Fibroblast of pulmonary artery (primary cell): ENCODE results near the gene PAPPA.

Source experiments
- DNase-seq: peaks from one replicate; pipeline ENCODE4 v3.0.0-alpha.2; 2010; ENCODE audit warnings: low read depth
- H3K4me3 ChIP-seq: replicated peaks from 2 replicates; pipeline ENCODE4 v1.5.1; 2011; ENCODE audit warnings: low read depth, mild to moderate bottlenecking, control low read depth, low read length, moderate library complexity
- TF ChIP-seq, protein P1 (sequence below): IDR thresholded peaks from 2 replicates; pipeline ENCODE4 v1.5.1; 2011; ENCODE audit warnings: mild to moderate bottlenecking, control low read depth, low read length, inconsistent platforms; ENCODE audit errors: missing control alignments

Gene PAPPA

DNA sequence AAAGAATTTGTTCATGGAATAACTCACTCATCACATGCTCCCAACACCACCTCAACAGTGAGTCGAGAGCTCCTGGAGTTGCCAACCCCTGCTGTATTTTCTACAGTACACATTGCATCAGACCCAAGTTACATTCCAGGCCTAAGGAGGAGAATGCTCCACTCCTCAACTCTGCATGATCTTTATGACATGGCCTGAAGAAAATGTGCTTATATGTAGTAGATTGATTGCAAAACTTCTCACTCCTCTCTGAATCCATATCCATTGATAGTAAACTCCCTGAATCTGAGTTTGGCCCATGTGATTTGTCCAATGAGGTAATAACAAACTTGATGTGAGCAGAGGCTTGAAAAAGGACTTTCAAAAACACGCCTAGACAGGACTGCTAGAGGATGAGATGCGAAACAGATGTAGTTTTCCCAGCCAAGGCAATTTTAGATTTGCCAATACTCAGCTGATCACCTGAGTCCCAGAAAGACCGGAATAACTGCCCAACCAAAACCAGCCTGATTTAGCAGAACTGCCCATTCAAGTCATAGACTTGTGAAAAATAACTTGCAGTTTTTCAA is 29.0 kb upstream of the PAPPA start:
- peak; percentile 67 for DNase-seq
- no peak overlapping the region for H3K4me3 ChIP-seq
- TF ChIP-seq, protein P1, sequence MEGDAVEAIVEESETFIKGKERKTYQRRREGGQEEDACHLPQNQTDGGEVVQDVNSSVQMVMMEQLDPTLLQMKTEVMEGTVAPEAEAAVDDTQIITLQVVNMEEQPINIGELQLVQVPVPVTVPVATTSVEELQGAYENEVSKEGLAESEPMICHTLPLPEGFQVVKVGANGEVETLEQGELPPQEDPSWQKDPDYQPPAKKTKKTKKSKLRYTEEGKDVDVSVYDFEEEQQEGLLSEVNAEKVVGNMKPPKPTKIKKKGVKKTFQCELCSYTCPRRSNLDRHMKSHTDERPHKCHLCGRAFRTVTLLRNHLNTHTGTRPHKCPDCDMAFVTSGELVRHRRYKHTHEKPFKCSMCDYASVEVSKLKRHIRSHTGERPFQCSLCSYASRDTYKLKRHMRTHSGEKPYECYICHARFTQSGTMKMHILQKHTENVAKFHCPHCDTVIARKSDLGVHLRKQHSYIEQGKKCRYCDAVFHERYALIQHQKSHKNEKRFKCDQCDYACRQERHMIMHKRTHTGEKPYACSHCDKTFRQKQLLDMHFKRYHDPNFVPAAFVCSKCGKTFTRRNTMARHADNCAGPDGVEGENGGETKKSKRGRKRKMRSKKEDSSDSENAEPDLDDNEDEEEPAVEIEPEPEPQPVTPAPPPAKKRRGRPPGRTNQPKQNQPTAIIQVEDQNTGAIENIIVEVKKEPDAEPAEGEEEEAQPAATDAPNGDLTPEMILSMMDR = no peak

DNA sequence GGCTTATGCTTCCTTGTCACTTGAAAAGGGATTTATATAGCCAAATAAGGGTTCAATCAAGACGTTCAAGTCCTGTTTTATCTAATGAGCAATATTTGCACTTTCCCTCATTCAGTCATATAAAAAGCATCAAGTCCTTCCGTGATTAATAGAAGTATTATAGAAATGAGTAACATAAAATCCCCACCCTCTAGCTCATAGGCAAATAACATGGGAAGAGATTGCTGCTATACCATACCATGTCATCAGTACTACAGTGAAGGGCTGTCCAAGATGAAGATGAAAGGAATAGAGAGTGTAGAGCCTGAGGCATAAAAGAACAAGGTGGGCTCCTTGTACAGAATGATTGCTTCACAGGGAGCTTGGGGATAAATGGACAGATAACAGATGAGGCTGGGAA is 20.4 kb upstream of the PAPPA start:
- DNase-seq = no peak
- TF ChIP-seq, protein P1 = no peak
- H3K4me3 ChIP-seq = no peak overlapping the region

DNA sequence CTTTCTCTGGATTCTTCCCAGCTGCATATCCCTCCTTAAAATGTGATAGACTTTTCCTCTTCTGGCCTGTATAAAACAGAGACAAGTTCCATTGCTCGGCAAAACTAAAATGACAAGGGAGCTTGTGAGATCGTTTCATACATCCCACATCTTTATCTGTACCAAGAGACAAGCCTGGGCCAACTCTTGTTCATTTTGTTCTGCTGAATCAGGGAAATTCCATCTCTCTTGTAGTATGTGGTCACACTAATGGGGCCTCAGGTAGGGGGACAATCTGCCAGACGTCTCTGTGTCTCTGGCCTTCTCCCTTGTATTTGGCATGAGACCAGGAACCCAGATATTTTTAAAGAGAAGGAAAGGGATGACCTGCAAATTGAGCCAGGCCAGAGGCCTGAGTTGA is 18.6 kb upstream of the PAPPA start:
- TF ChIP-seq, protein P1 = no peak
- H3K4me3 ChIP-seq = no peak overlapping the region
- DNase-seq = no peak

DNA sequence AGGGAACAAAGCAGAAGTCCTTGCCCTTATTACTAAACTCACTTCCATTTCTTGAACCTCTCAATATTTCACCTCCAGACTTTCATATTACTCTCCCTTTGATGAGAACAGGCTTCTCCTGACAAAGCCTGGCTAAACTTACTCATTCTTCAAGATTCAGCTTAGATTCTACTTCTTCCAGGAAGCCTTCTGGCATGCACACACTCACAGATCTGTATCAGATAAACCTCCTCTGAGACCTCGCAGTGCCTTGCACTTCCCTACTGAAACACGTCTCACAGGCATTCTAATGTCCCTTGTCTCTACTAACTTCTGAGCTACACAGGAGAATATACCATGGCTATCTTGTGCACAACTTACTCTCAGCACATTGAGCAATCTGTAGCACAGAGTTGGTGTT is 16.6 kb upstream of the PAPPA start:
- H3K4me3 ChIP-seq = no peak overlapping the region
- TF ChIP-seq, protein P1 = no peak
- DNase-seq = no peak

DNA sequence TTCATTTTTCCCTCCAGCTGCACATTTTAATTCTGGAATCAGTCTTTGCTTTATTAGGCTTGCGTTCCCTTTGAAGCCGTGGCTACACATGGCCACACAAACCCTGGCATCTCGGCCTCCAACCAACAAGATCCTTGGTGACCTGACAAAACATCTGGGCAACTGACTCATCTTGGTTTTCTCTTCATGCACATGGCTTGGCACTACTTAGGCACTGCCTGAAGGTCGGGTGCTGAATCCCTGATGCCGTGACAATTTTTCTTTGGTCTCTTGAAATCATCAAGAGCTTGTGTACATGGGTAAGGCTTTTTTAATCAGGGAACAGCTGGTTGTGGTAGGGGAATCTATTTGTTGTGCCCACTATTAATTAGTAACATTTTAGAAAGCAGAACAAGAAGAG is 16.0 kb upstream of the PAPPA start:
- H3K4me3 ChIP-seq = no peak overlapping the region
- TF ChIP-seq, protein P1 = no peak
- DNase-seq = no peak

DNA sequence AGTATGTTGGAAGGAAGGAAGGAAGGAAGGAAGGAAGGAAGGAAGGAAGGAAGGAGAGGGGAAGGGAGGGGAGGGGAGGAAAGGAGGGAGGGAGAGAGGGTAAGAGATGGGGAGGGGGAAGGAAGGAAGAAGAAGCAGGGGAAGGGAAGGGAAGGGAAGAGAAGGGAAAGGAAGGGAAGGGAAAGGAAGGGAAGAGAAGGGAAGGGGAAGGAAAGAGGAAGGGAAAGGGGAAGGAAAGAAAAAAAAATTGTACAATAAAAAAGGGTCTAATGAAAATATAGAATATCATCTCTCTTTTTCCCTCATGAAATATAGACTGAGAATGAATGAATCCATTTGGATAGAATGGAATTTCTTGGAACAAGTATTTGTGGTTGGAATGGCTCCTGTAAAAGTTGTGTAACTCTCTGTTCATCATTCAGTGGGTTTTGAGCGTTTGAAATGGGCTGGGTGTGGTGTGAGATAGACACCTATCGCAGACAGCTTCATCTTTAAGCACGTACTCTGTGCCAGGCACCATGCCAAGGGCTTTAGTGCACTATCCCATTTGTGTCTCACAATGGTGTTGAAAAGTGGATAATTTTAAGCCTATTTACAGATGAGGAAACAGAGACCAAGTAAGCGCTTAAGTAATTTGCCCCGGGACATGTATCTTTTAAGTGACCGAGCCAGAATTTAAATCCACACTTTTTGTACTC is 11.6 kb upstream of the PAPPA start:
- TF ChIP-seq, protein P1 = no peak
- no peak overlapping the region for H3K4me3 ChIP-seq
- peak; percentile 51 for DNase-seq
